Caco-2 (cell line): ENCODE results near the gene ELSPBP1. TPM values are rescaled to one million over a fixed set of nuclear protein-coding genes. Genes with fewer than 3 reads are reported as not detected.
"Not testable (repeated sequence)": the region's sequence is repeated elsewhere in the genome, so short reads cannot be mapped to it uniquely, and the experiment has no call there.

Experiments
- Bru-seq: library from RNA; stranded (reverse); fragments of 400-500 nt; gene quantifications from one replicate; lab custom pipeline; 2021; lab: Mats Ljungman, UMichigan
- BruChase-seq, 2 experiments: library from RNA; stranded (reverse); fragments of 400-500 nt; gene quantifications; one replicate each; lab custom pipeline; 2021; lab: Mats Ljungman, UMichigan
- BruUV-seq: library from RNA; stranded (reverse); fragments of 400-500 nt; replicated peaks from 2 replicates; lab custom pipeline; 2021; lab: Mats Ljungman, UMichigan
- CTCF ChIA-PET: fragments of 300-600 bp; sonication (Branson Sonifier 250); formaldehyde crosslinking; loops from one replicate; lab custom pipeline; 2022; ENCODE audit warnings: antibody characterized with exemption; lab: Charles Lee
- POLR2A ChIA-PET: fragments of 300-600 bp; sonication (Branson Sonifier 250); formaldehyde crosslinking; loops from one replicate; lab custom pipeline; 2022; ENCODE audit warnings: antibody characterized with exemption; lab: Charles Lee
- DNase-seq, 2 experiments: peaks; one replicate each; pipeline versions ENCODE4 v3.0.0 to v3.0.0-alpha.2; 2020 to 2022
- H3K27me3 ChIP-seq: replicated peaks from 2 replicates; pipeline ENCODE4 v1.6.0; 2011; ENCODE audit warnings: low read length; ENCODE audit not compliant: control insufficient read depth, insufficient read depth
- H3K36me3 ChIP-seq: 2 replicates; pipeline ENCODE4 v1.5.1; 2011; ENCODE audit warnings: low read length; ENCODE audit not compliant: control insufficient read depth, insufficient read depth
- H3K4me1 ChIP-seq: fragments of 250-450 bp; sonication (Bioruptor Pico); 2 replicates; pipeline ENCODE4 v1.5.1; 2020; ENCODE audit warnings: mild to moderate bottlenecking
- H3K4me3 ChIP-seq: 2 replicates; pipeline ENCODE4 v1.5.1; 2011; ENCODE audit warnings: low read depth, mild to moderate bottlenecking, control low read depth, low read length
- H3K9me3 ChIP-seq: fragments of 250-450 bp; sonication (Bioruptor Pico); 2 replicates; pipeline ENCODE4 v1.5.1; 2020; ENCODE audit warnings: mild to moderate bottlenecking, moderate library complexity
- H3K27ac Mint-ChIP-seq: one replicate; pipeline ENCODE4 v1.8.0; 2022; ENCODE audit warnings: mixed read lengths; ENCODE audit not compliant: unreplicated experiment
- H3K27me3 Mint-ChIP-seq: one replicate; pipeline ENCODE4 v1.8.0; 2022; ENCODE audit warnings: mixed read lengths; ENCODE audit not compliant: insufficient read depth, unreplicated experiment
- H3K36me3 Mint-ChIP-seq: one replicate; pipeline ENCODE4 v1.8.0; 2022; ENCODE audit warnings: mild to moderate bottlenecking, mixed read lengths; ENCODE audit not compliant: insufficient read depth, unreplicated experiment
- H3K4me1 Mint-ChIP-seq: one replicate; pipeline ENCODE4 v1.8.0; 2022; ENCODE audit warnings: low read depth, mixed read lengths; ENCODE audit not compliant: unreplicated experiment
- H3K4me3 Mint-ChIP-seq: one replicate; pipeline ENCODE4 v1.8.0; 2022; ENCODE audit warnings: mild to moderate bottlenecking, moderate library complexity, mixed read lengths; ENCODE audit not compliant: unreplicated experiment
- H3K9me3 Mint-ChIP-seq: one replicate; pipeline ENCODE4 v1.8.0; 2022; ENCODE audit warnings: mixed read lengths; ENCODE audit not compliant: unreplicated experiment
- intact Hi-C: fragments of 100-400 bp; cut with micrococcal nuclease; formaldehyde crosslinking; loops from one replicate; pipeline ENCODE4 v1.10.0; 2022; ENCODE audit not compliant: unreplicated experiment
- long read RNA-seq: library from polyadenylated mRNA; stranded (forward); transcript quantifications from one replicate; pipeline ENCODE4 v2.0.0, GENCODE V29; 2022
- total RNA-seq: library from RNA; stranded (reverse); gene quantifications from 2 replicates; pipeline ENCODE4 v1.2.3, GENCODE V29; 2022
- TF ChIP-seq, protein P1 (sequence below), 2 experiments: fragments of 200-600 bp in 1 of 2; IDR thresholded peaks; 1 replicate in 1 of 2; 2 replicates in 1 of 2; pipeline versions ENCODE4 v1.5.1 to v1.8.0; 2011 to 2022; ENCODE audit warnings: antibody characterized with exemption in 1 of 2, control low read depth in 1 of 2, inconsistent platforms in 1 of 2, low read depth in 1 of 2, low read length in 1 of 2, mild to moderate bottlenecking in 1 of 2, moderate library complexity in 1 of 2; ENCODE audit not compliant: insufficient read depth in 1 of 2, severe bottlenecking in 1 of 2, unreplicated experiment in 1 of 2

ELSPBP1 gene
- not detected in 2 replicates for total RNA-seq
- not detected for Bru-seq, nascent RNA
- not detected for BruChase-seq, experiment 1, labeled RNA remaining after a 2-hour chase
- BruChase-seq, experiment 2, labeled RNA remaining after a 6-hour chase = percentile 2 among the genes with signal in this experiment
- long read RNA-seq = 0 reads

DNA sequence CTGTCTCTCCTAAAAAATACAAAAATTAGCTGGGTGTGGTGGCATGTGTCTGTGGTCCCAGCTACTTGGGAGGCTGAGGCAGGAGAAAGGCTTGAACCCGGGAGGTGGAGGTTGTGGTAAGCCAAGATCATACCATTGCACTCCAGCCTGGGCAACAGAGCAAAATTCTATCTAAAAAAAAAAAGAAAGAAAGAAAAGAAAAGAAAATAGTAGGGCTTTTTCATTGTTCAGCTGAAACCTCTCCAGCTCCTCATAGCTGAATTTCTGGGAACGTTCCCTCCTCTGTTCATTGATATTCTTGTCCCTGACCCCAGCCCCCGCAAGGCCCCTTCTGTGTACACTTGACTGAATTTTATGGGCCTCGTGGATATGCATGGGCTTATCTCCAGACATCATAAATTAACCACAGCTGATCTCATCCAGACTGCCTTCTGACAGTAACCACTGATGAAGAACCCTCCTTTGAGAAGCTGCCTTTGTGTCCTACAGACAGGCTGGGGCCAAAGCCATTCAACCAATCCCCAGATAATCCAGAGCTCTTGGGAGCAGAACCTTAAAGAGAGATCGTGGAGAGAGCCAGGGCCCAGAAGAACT lies at the start of gene ELSPBP1:
ELSPBP1 (plus strand) TSS at position 424 of the 594 bp plus-strand sequence. CDS start 14,036 bp downstream, outside the sequence.
- peaks cover 2% of the 10 kb centered on the region for H3K27me3 ChIP-seq
- DNase-seq = no peak
- Mint-ChIP-seq H3K27me3 (peaks cover 28% of the 10 kb centered on the region), H3K4me3 (no peak within 1 kb of the TSS), H3K27ac (no peak within 1 kb of the TSS), H3K36me3 (no peaks in the 10 kb centered on the region), H3K4me1 (no peaks in the 10 kb centered on the region), H3K9me3 (no peaks in the 10 kb centered on the region)
- no peak within 1 kb of the TSS for H3K4me3 ChIP-seq
- no peaks in the 10 kb centered on the region for H3K36me3 ChIP-seq
- intact Hi-C loops = no loop called here
- CTCF ChIA-PET = no interaction called here
- TF ChIP-seq, protein P1, sequence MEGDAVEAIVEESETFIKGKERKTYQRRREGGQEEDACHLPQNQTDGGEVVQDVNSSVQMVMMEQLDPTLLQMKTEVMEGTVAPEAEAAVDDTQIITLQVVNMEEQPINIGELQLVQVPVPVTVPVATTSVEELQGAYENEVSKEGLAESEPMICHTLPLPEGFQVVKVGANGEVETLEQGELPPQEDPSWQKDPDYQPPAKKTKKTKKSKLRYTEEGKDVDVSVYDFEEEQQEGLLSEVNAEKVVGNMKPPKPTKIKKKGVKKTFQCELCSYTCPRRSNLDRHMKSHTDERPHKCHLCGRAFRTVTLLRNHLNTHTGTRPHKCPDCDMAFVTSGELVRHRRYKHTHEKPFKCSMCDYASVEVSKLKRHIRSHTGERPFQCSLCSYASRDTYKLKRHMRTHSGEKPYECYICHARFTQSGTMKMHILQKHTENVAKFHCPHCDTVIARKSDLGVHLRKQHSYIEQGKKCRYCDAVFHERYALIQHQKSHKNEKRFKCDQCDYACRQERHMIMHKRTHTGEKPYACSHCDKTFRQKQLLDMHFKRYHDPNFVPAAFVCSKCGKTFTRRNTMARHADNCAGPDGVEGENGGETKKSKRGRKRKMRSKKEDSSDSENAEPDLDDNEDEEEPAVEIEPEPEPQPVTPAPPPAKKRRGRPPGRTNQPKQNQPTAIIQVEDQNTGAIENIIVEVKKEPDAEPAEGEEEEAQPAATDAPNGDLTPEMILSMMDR (IDR thresholded peaks at IDR 0.05; ENCODE audit: insufficient read depth in 1 of 2, low read depth in 1 of 2, low read length in 1 of 2, severe bottlenecking in 1 of 2, unreplicated experiment in 1 of 2) = no peak
- POLR2A ChIA-PET = no interaction called here
- BruUV-seq = no TSS peak
- H3K4me1 ChIP-seq = no peaks in the 10 kb centered on the region
- H3K9me3 ChIP-seq = no peaks in the 10 kb centered on the region

GRCh38 chr19:47949852-47950521 lies 44.4 kb upstream of the ELSPBP1 start:
- H3K4me3 Mint-ChIP-seq, H3K27ac Mint-ChIP-seq, H3K4me3 ChIP-seq, H3K27me3 Mint-ChIP-seq, H3K9me3 ChIP-seq, POLR2A ChIA-PET, H3K36me3 ChIP-seq, CTCF ChIA-PET, H3K4me1 Mint-ChIP-seq, intact Hi-C loops, H3K9me3 Mint-ChIP-seq, H3K4me1 ChIP-seq, H3K27me3 ChIP-seq, H3K36me3 Mint-ChIP-seq, BruUV-seq: not testable (repeated sequence)
- TF ChIP-seq, protein P1 (IDR thresholded peaks at IDR 0.05; ENCODE audit: insufficient read depth in 1 of 2, low read depth in 1 of 2, low read length in 1 of 2, severe bottlenecking in 1 of 2, unreplicated experiment in 1 of 2) = peak in 1 of 2 experiments; percentile 75
- DNase-seq = peak; percentile 70 to 71

DNA sequence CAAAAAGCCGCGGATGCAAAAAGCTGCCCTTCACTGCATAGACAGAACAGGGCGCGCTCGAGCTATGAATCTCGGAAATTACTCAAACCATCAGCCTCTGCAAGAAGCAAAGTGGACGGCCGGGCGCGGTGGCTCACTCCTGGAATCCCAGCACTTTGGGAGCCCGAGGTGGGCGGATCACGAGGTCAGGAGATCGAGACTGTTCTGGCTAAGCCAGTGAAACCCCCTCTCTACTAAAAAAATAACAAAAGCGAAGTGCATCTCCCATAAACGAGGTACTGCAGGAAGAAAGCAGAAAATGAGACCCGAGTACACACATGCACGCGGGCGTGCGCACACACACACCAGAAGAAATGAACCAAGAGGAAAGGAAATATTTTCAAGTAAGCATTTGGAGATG lies 42.3 kb upstream of the ELSPBP1 start:
- H3K36me3 Mint-ChIP-seq, DNase-seq, H3K27me3 ChIP-seq, CTCF ChIA-PET, POLR2A ChIA-PET, H3K9me3 Mint-ChIP-seq, H3K36me3 ChIP-seq, BruUV-seq, H3K9me3 ChIP-seq, H3K4me1 Mint-ChIP-seq, intact Hi-C loops, H3K4me1 ChIP-seq, H3K4me3 Mint-ChIP-seq, H3K27me3 Mint-ChIP-seq, H3K4me3 ChIP-seq, H3K27ac Mint-ChIP-seq: not testable (repeated sequence)

DNA sequence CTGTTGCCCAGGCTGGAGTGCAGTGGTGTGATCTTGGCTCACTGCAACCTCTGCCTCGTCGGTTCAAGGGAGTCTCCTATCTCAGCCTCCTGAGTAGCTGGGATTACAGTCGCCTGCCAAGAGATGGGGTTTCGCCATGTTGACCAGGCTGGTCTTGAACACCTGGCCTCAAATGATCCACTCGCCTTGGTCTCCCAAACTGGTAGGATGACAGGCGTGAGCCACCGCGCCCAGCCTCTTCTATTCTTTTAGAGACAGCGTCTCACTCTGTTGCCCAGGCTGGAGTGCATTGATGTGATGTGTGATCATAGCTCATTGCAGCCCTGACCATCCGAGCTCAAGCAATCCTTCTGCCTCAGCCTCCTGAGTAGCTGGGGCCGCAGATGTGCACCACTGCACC lies 38.5 kb upstream of the ELSPBP1 start:
- H3K4me1 Mint-ChIP-seq, H3K27ac Mint-ChIP-seq, POLR2A ChIA-PET, CTCF ChIA-PET, BruUV-seq, H3K27me3 ChIP-seq, H3K27me3 Mint-ChIP-seq, H3K36me3 Mint-ChIP-seq, H3K36me3 ChIP-seq, H3K9me3 Mint-ChIP-seq, H3K4me3 Mint-ChIP-seq, H3K9me3 ChIP-seq, H3K4me3 ChIP-seq, H3K4me1 ChIP-seq, intact Hi-C loops: not testable (repeated sequence)
- peak; percentile 36 to 63 for DNase-seq
